Tibial nerve (tissue), 4 donors: ENCODE data around the gene NIPAL3.

Experiments
- CTCF ChIP-seq, 5 experiments: fragments of 200-600 bp in 3 of 5; fragments of 450-650 bp in 2 of 5; sonication (generic) in 3 of 5; IDR thresholded peaks; one replicate each; pipeline ENCODE4 v1.5.1; 2016 to 2019; ENCODE audit warnings: antibody characterized with exemption in 5 of 5, mild to moderate bottlenecking in 3 of 5, moderate library complexity in 2 of 5
- EP300 ChIP-seq, 2 donors: sonication (generic); formaldehyde crosslinking; IDR thresholded peaks; one replicate each; pipeline ENCODE4 v1.6.1; 2017; ENCODE audit warnings: antibody characterized with exemption in 2 of 2, mild to moderate bottlenecking in 1 of 2
- POLR2A ChIP-seq, 2 donors: fragments of 450-650 bp; IDR thresholded peaks; one replicate each; pipeline ENCODE4 v1.6.1; 2017; ENCODE audit warnings: antibody characterized with exemption in 2 of 2, mild to moderate bottlenecking in 2 of 2, moderate library complexity in 2 of 2

- no peak for TF ChIP-seq POLR2A (IDR thresholded peaks at IDR 0.05)
- TF ChIP-seq CTCF (IDR thresholded peaks at IDR 0.05), result no peak
- no peak for TF ChIP-seq EP300 (IDR thresholded peaks at IDR 0.05)
Measured at GRCh38 chr1:24440436-24440835, 24.8 kb downstream of the NIPAL3 start.
